Mammary epithelial cell (primary cell): ENCODE measurements around the gene CENATAC.

Source experiments
- EZH2 ChIP-seq: IDR thresholded peaks from 2 replicates; pipeline ENCODE4 v1.6.1; 2012; ENCODE audit warnings: low read length, inconsistent platforms, borderline replicate concordance
- TF ChIP-seq, protein P1 (sequence below), 2 donors: IDR thresholded peaks in 1 of 2; conservative IDR thresholded peaks in 1 of 2; 2 replicates each; pipeline ENCODE4 v1.5.1; 2011 to 2012; ENCODE audit warnings: inconsistent platforms in 2 of 2, low read length in 2 of 2, mild to moderate bottlenecking in 2 of 2, control low read depth in 1 of 2, low read depth in 1 of 2; ENCODE audit not compliant: insufficient read depth in 1 of 2; ENCODE audit errors: extremely low read depth in 1 of 2

DNA sequence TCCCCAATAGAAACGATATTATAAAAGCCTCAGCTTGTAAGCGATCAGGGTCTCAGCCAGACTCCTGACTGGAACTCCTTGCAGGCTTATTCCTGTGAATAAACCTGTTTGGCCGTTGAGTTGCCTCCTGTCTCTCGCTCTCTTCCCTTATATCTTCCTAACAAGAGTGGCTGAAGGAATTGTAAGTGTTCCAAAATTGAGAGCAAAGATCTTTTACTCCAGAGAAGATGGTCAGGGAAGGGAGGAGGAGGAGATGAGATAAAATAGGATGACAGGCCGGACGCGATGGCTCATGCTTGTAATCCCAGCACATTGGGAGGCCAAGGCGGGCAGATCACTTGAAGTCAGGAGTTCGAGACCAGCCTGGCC lies 34.0 kb downstream of the CENATAC start:
- TF ChIP-seq, protein P1, sequence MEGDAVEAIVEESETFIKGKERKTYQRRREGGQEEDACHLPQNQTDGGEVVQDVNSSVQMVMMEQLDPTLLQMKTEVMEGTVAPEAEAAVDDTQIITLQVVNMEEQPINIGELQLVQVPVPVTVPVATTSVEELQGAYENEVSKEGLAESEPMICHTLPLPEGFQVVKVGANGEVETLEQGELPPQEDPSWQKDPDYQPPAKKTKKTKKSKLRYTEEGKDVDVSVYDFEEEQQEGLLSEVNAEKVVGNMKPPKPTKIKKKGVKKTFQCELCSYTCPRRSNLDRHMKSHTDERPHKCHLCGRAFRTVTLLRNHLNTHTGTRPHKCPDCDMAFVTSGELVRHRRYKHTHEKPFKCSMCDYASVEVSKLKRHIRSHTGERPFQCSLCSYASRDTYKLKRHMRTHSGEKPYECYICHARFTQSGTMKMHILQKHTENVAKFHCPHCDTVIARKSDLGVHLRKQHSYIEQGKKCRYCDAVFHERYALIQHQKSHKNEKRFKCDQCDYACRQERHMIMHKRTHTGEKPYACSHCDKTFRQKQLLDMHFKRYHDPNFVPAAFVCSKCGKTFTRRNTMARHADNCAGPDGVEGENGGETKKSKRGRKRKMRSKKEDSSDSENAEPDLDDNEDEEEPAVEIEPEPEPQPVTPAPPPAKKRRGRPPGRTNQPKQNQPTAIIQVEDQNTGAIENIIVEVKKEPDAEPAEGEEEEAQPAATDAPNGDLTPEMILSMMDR (conservative IDR thresholded peaks at IDR 0.05 in 1 of 2, IDR thresholded peaks at IDR 0.05 in 1 of 2; ENCODE audit: extremely low read depth in 1 of 2, insufficient read depth in 1 of 2, low read depth in 1 of 2, low read length in 2 of 2): no peak
- no peak for TF ChIP-seq EZH2
